ENCODE data around the gene FAM237A. TPM values are rescaled to one million over a fixed set of nuclear protein-coding genes. Genes with fewer than 3 reads are reported as not detected.

Gene FAM237A
- total RNA-seq, 1 donor from 2014 or later = not detected

- intact Hi-C loops (cut with DNase I) = no loop called here
- no peak overlapping the region for H3K4me3 ChIP-seq
- no peaks in the 10 kb centered on the region for H3K36me3 ChIP-seq
- DNase-seq (no peak), ATAC-seq (no peak)
- H3K4me1 ChIP-seq = no peaks in the 10 kb centered on the region
- no peaks in the 10 kb centered on the region for H3K9me3 ChIP-seq
- no peak overlapping the region for H3K27ac ChIP-seq
- TF ChIP-seq CTCF (IDR thresholded peaks at IDR 0.05) = no peak
- no peaks in the 10 kb centered on the region for H3K27me3 ChIP-seq
Observed at GRCh38 chr2:206627632-206628031, 14.7 kb upstream of the FAM237A start.

GRCh38 chr2:206631340-206631739 is 10.9 kb upstream of the FAM237A start:
- no peak for DNase-seq
- Histone ChIP-seq H3K9me3 (no peaks in the 10 kb centered on the region), H3K36me3 (no peaks in the 10 kb centered on the region), H3K4me1 (no peaks in the 10 kb centered on the region), H3K4me3 (no peak overlapping the region), H3K27me3 (no peaks in the 10 kb centered on the region), H3K27ac (no peak overlapping the region)
- no peak for ATAC-seq
- intact Hi-C loops (cut with DNase I) = no loop called here
- no peak for TF ChIP-seq CTCF (IDR thresholded peaks at IDR 0.05)

- TF ChIP-seq CTCF (IDR thresholded peaks at IDR 0.05) = no peak
- H3K27ac ChIP-seq = no peak overlapping the region
- H3K27me3 ChIP-seq = no peaks in the 10 kb centered on the region
- H3K4me1 ChIP-seq = no peaks in the 10 kb centered on the region
- no peak overlapping the region for H3K4me3 ChIP-seq
- ATAC-seq (no peak), DNase-seq (no peak)
- H3K36me3 ChIP-seq = no peaks in the 10 kb centered on the region
- intact Hi-C loops (cut with DNase I) = no loop called here
- H3K9me3 ChIP-seq = no peaks in the 10 kb centered on the region
Observed at GRCh38 chr2:206635015-206635414, 7.3 kb upstream of the FAM237A start.

GRCh38 chr2:206639636-206640035 is 2.7 kb upstream of the FAM237A start:
- no peak overlapping the region for H3K27ac ChIP-seq
- intact Hi-C loops (cut with DNase I) = no loop called here
- H3K36me3 ChIP-seq = no peaks in the 10 kb centered on the region
- no peak for DNase-seq
- H3K9me3 ChIP-seq = no peaks in the 10 kb centered on the region
- no peak for TF ChIP-seq CTCF (IDR thresholded peaks at IDR 0.05)
- ATAC-seq = no peak
- no peaks in the 10 kb centered on the region for H3K4me1 ChIP-seq
- peaks cover 33% of the 10 kb centered on the region for H3K27me3 ChIP-seq
- H3K4me3 ChIP-seq = no peak overlapping the region

- Histone ChIP-seq H3K27me3 (peaks cover 36% of the 10 kb centered on the region), H3K27ac (no peak overlapping the region), H3K4me1 (no peaks in the 10 kb centered on the region), H3K36me3 (no peaks in the 10 kb centered on the region), H3K4me3 (no peak overlapping the region), H3K9me3 (no peaks in the 10 kb centered on the region)
- intact Hi-C loops (cut with DNase I) = no loop called here
- DNase-seq = no peak
- TF ChIP-seq CTCF (IDR thresholded peaks at IDR 0.05) = no peak
- ATAC-seq = no peak
Observed at GRCh38 chr2:206641226-206641625, 1.1 kb upstream of the FAM237A start.

- H3K9me3 ChIP-seq = no peaks in the 10 kb centered on the region
- peaks cover 10% of the 10 kb centered on the region for H3K27me3 ChIP-seq
- DNase-seq = no peak
- no peak for TF ChIP-seq CTCF (IDR thresholded peaks at IDR 0.05)
- H3K36me3 ChIP-seq = no peaks in the 10 kb centered on the region
- H3K4me1 ChIP-seq = no peaks in the 10 kb centered on the region
- intact Hi-C loops (cut with DNase I) = no loop called here
- no peak overlapping the region for H3K4me3 ChIP-seq
- H3K27ac ChIP-seq = no peak overlapping the region
- ATAC-seq = no peak
Observed at GRCh38 chr2:206647985-206648384, 5.7 kb downstream of the FAM237A start.

Data from upper lobe of right lung (tissue), 1 donor.